H9 (cell line): ENCODE measurements around the gene ULK4. TPM values are rescaled to one million over a fixed set of nuclear protein-coding genes. Genes with fewer than 3 reads are reported as not detected.

Experiments used
- DNase-seq: peaks from one replicate; pipeline ENCODE4 v3.0.0-alpha.2; 2017
- H2AFZ ChIP-seq: one replicate; pipeline ENCODE4 v1.6.1; 2013; ENCODE audit warnings: mild to moderate bottlenecking, low read length, control low read depth, moderate library complexity
- H2AK5ac ChIP-seq: 2 replicates; pipeline ENCODE4 v1.6.1; 2013; ENCODE audit warnings: low read length, control low read depth, mixed read lengths; ENCODE audit not compliant: insufficient read length
- H2BK120ac ChIP-seq: one replicate; pipeline ENCODE4 v1.6.1; 2013; ENCODE audit warnings: low read depth, mild to moderate bottlenecking, low read length, control low read depth, inconsistent platforms; ENCODE audit not compliant: poor library complexity, severe bottlenecking
- H2BK12ac ChIP-seq: 2 replicates; pipeline ENCODE4 v1.6.1; 2013; ENCODE audit warnings: low read length, control low read depth, mixed read lengths, low read depth; ENCODE audit not compliant: insufficient read length
- H2BK15ac ChIP-seq: 2 replicates; pipeline ENCODE4 v1.6.1; 2013; ENCODE audit warnings: low read depth, low read length, control low read depth
- H2BK20ac ChIP-seq: one replicate; pipeline ENCODE4 v1.6.1; 2013; ENCODE audit warnings: low read depth, mild to moderate bottlenecking, low read length, control low read depth, inconsistent platforms; ENCODE audit not compliant: poor library complexity, severe bottlenecking
- H2BK5ac ChIP-seq: 2 replicates; pipeline ENCODE4 v1.6.1; 2013; ENCODE audit warnings: low read length, control low read depth, mixed read lengths; ENCODE audit not compliant: insufficient read length
- H3K14ac ChIP-seq: 2 replicates; pipeline ENCODE4 v1.6.1; 2013; ENCODE audit warnings: low read length, control low read depth; ENCODE audit not compliant: insufficient read depth
- H3K18ac ChIP-seq: 2 replicates; pipeline ENCODE4 v1.6.1; 2013; ENCODE audit warnings: low read depth, mild to moderate bottlenecking, mixed read lengths, low read length, control low read depth; ENCODE audit not compliant: insufficient read length
- H3K23ac ChIP-seq: 2 replicates; pipeline ENCODE4 v1.6.1; 2013; ENCODE audit warnings: low read length, control low read depth, mixed read lengths, low read depth; ENCODE audit not compliant: insufficient read length
- H3K23me2 ChIP-seq: 2 replicates; pipeline ENCODE4 v1.6.1; 2013; ENCODE audit warnings: low read depth, mild to moderate bottlenecking, mixed read lengths, low read length, control low read depth; ENCODE audit not compliant: insufficient read length, poor library complexity, severe bottlenecking
- H3K27ac ChIP-seq: 2 replicates; pipeline ENCODE4 v1.5.1; 2013; ENCODE audit warnings: low read length, control low read depth, mixed read lengths, low read depth; ENCODE audit not compliant: insufficient read length
- H3K27me3 ChIP-seq: 2 replicates; pipeline ENCODE4 v1.6.1; 2013; ENCODE audit warnings: low read length, control low read depth, inconsistent platforms; ENCODE audit not compliant: insufficient read depth
- H3K4ac ChIP-seq: 2 replicates; pipeline ENCODE4 v1.6.1; 2013; ENCODE audit warnings: low read depth, mild to moderate bottlenecking, control low read depth, inconsistent platforms, low read length, moderate library complexity
- H3K4me1 ChIP-seq: 2 replicates; pipeline ENCODE4 v1.6.1; 2013; ENCODE audit warnings: low read length, control low read depth, inconsistent platforms; ENCODE audit not compliant: insufficient read depth
- H3K4me2 ChIP-seq: 2 replicates; pipeline ENCODE4 v1.6.1; 2013; ENCODE audit warnings: low read length, control low read depth, mixed read lengths; ENCODE audit not compliant: insufficient read length, insufficient read depth
- H3K56ac ChIP-seq: 2 replicates; pipeline ENCODE4 v1.6.1; 2013; ENCODE audit warnings: low read depth, mild to moderate bottlenecking, mixed read lengths, low read length, control low read depth; ENCODE audit not compliant: insufficient read length
- H3K79me1 ChIP-seq: 2 replicates; pipeline ENCODE4 v1.6.1; 2013; ENCODE audit warnings: low read depth, mild to moderate bottlenecking, moderate library complexity, low read length, control low read depth, inconsistent platforms; ENCODE audit not compliant: insufficient read depth, poor library complexity, severe bottlenecking
- H3K79me2 ChIP-seq: 2 replicates; pipeline ENCODE4 v1.6.1; 2013; ENCODE audit warnings: low read length, control low read depth, inconsistent platforms; ENCODE audit not compliant: insufficient read depth
- H3K9ac ChIP-seq: 2 replicates; pipeline ENCODE4 v1.6.1; 2013; ENCODE audit warnings: low read length, control low read depth, mixed read lengths; ENCODE audit not compliant: insufficient read length; ENCODE audit errors: extremely low read depth
- H3K9me3 ChIP-seq: one replicate; pipeline ENCODE4 v1.6.1; 2013; ENCODE audit warnings: low read depth, low read length, inconsistent platforms; ENCODE audit not compliant: control insufficient read depth
- H3T11ph ChIP-seq: one replicate; pipeline ENCODE4 v1.6.1; 2013; ENCODE audit warnings: mild to moderate bottlenecking, low read length, control low read depth, inconsistent platforms
- H4K20me1 ChIP-seq: one replicate; pipeline ENCODE4 v1.6.1; 2013; ENCODE audit not compliant: control insufficient read depth, insufficient read length, insufficient read depth
- H4K5ac ChIP-seq: 2 replicates; pipeline ENCODE4 v1.6.1; 2013; ENCODE audit warnings: low read depth, mild to moderate bottlenecking, mixed read lengths, low read length, control low read depth; ENCODE audit not compliant: insufficient read length
- H4K8ac ChIP-seq: replicated peaks from 2 replicates; pipeline ENCODE4 v1.6.1; 2013; ENCODE audit warnings: low read length, control low read depth, mixed read lengths, low read depth; ENCODE audit not compliant: insufficient read length
- H4K91ac ChIP-seq: 2 replicates; pipeline ENCODE4 v1.6.1; 2013; ENCODE audit warnings: low read depth, mild to moderate bottlenecking, moderate library complexity, mixed read lengths, low read length, control low read depth; ENCODE audit not compliant: insufficient read length
- H3K27ac Mint-ChIP-seq, 3 experiments: 2 replicates in 2 of 3; 3 replicates in 1 of 3; pipeline ENCODE4 v1.8.0; 2020 to 2021; ENCODE audit warnings: mixed read lengths in 3 of 3, mild to moderate bottlenecking in 1 of 3, moderate library complexity in 1 of 3
- H3K27me3 Mint-ChIP-seq: 2 replicates; pipeline ENCODE4 v1.8.0; 2021; ENCODE audit warnings: low read depth, mild to moderate bottlenecking, moderate library complexity, mixed read lengths
- H3K36me3 Mint-ChIP-seq, 3 experiments: 2 replicates in 2 of 3; 3 replicates in 1 of 3; pipeline ENCODE4 v1.8.0; 2020 to 2021; ENCODE audit warnings: low read depth in 3 of 3, mixed read lengths in 3 of 3; ENCODE audit not compliant: insufficient read depth in 1 of 3
- H3K4me1 Mint-ChIP-seq, 2 experiments: 2 replicates each; pipeline ENCODE4 v1.8.0; 2020; ENCODE audit warnings: mixed read lengths in 2 of 2
- H3K4me3 Mint-ChIP-seq, 2 experiments: 2 replicates in 1 of 2; 3 replicates in 1 of 2; pipeline ENCODE4 v1.8.0; 2020 to 2021; ENCODE audit warnings: mild to moderate bottlenecking in 2 of 2, mixed read lengths in 2 of 2, moderate library complexity in 1 of 2
- H3K9me3 Mint-ChIP-seq, 2 experiments: 2 replicates in 1 of 2; 3 replicates in 1 of 2; pipeline ENCODE4 v1.8.0; 2020; ENCODE audit warnings: mild to moderate bottlenecking in 2 of 2, mixed read lengths in 2 of 2, moderate library complexity in 1 of 2
- WGBS: extraction: QIAGEN DNeasy Blood & Tissue Kit; methylation state at CpG from one replicate; pipeline ENCODE4 v1.1.7; 2013; ENCODE audit warnings: missing lambda C conversion rate, low lambda C conversion rate, mixed read lengths; ENCODE audit not compliant: insufficient read length; ENCODE audit errors: extremely low coverage; 5-methylcytosine and 5-hydroxymethylcytosine counted together
- total RNA-seq: library from RNA; stranded (reverse); gene quantifications from 2 replicates; pipeline ENCODE4 v1.2.1, GENCODE V29; 2021
- TF ChIP-seq, protein P1 (sequence below): fragments of 200-600 bp; sonication (generic); conservative IDR thresholded peaks from 3 replicates; pipeline ENCODE4 v1.8.0; 2021; ENCODE audit warnings: antibody characterized with exemption, mild to moderate bottlenecking

The ULK4 gene
- total RNA-seq, 1 experiment from 2014 or later, result 12.9 TPM

- no peak overlapping the region for H3K27ac ChIP-seq
- no peak overlapping the region for H4K5ac ChIP-seq
- H3K9me3 ChIP-seq, result peaks cover 7% of the 10 kb centered on the region
- DNase-seq, result no peak
- H2AFZ ChIP-seq, result no peak overlapping the region
- no peaks in the 10 kb centered on the region for H4K20me1 ChIP-seq
- H3K27me3 Mint-ChIP-seq, result no peaks in the 10 kb centered on the region
- peaks cover 6 to 13% (median 6%) of the 10 kb centered on the region in 3 experiments for H3K36me3 Mint-ChIP-seq
- no peaks in the 10 kb centered on the region for H3K27me3 ChIP-seq
- H3K4me2 ChIP-seq, result no peak overlapping the region
- H2BK120ac ChIP-seq, result no peak overlapping the region
- H4K91ac ChIP-seq, result no peak overlapping the region
- H4K8ac ChIP-seq, result no peak overlapping the region
- H3K23ac ChIP-seq, result no peak overlapping the region
- no peak overlapping the region for H3K4me3 Mint-ChIP-seq
- no peak overlapping the region for H2BK12ac ChIP-seq
- H2BK5ac ChIP-seq, result no peak overlapping the region
- no peak overlapping the region; a peak in 1 of 7 replicates for H3K27ac Mint-ChIP-seq
- H3K9me3 Mint-ChIP-seq, result peaks cover 8 to 12% of the 10 kb centered on the region in 2 experiments
- no peaks in the 10 kb centered on the region for H3K4me1 ChIP-seq
- no peak overlapping the region for H2BK20ac ChIP-seq
- H3K23me2 ChIP-seq, result no peaks in the 10 kb centered on the region
- H2BK15ac ChIP-seq, result no peak overlapping the region
- no peaks in the 10 kb centered on the region for H3K79me1 ChIP-seq
- no peak overlapping the region for H3K56ac ChIP-seq
- H3K4ac ChIP-seq, result no peak overlapping the region
- H3K79me2 ChIP-seq, result no peaks in the 10 kb centered on the region; the same call in 1 of the 2 replicates
- no peak overlapping the region for H2AK5ac ChIP-seq
- H3K14ac ChIP-seq, result no peak overlapping the region
- no peak overlapping the region for H3K18ac ChIP-seq
- peaks cover 3 to 4% of the 10 kb centered on the region in 2 experiments for H3K4me1 Mint-ChIP-seq
- H3T11ph ChIP-seq, result no peak overlapping the region
- no peak overlapping the region for H3K9ac ChIP-seq
- 100% methylated on average over 1 of the region's 3 CpGs for WGBS
- TF ChIP-seq, protein P1, sequence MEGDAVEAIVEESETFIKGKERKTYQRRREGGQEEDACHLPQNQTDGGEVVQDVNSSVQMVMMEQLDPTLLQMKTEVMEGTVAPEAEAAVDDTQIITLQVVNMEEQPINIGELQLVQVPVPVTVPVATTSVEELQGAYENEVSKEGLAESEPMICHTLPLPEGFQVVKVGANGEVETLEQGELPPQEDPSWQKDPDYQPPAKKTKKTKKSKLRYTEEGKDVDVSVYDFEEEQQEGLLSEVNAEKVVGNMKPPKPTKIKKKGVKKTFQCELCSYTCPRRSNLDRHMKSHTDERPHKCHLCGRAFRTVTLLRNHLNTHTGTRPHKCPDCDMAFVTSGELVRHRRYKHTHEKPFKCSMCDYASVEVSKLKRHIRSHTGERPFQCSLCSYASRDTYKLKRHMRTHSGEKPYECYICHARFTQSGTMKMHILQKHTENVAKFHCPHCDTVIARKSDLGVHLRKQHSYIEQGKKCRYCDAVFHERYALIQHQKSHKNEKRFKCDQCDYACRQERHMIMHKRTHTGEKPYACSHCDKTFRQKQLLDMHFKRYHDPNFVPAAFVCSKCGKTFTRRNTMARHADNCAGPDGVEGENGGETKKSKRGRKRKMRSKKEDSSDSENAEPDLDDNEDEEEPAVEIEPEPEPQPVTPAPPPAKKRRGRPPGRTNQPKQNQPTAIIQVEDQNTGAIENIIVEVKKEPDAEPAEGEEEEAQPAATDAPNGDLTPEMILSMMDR, result no peak
Observed at GRCh38 chr3:41943311-41943843, 18.5 kb downstream of the ULK4 start.
